Esophagus squamous epithelium (tissue), 4 donors: ENCODE results near the gene MYO16.

Source experiments
- CTCF ChIP-seq, 6 experiments: fragments of 450-650 bp in 4 of 6; fragments of 200-600 bp in 2 of 6; sonication (generic) in 2 of 6; IDR thresholded peaks; one replicate each; pipeline ENCODE4 v1.5.1; 2016 to 2019; ENCODE audit warnings: antibody characterized with exemption in 6 of 6, mild to moderate bottlenecking in 4 of 6, moderate library complexity in 4 of 6
- POLR2A ChIP-seq, 4 donors: fragments of 450-650 bp; IDR thresholded peaks; one replicate each; pipeline ENCODE4 v1.6.1; 2017; ENCODE audit warnings: antibody characterized with exemption in 4 of 4, mild to moderate bottlenecking in 4 of 4, moderate library complexity in 3 of 4

- TF ChIP-seq CTCF (IDR thresholded peaks at IDR 0.05) = no peak
- no peak for TF ChIP-seq POLR2A (IDR thresholded peaks at IDR 0.05)
Measured at GRCh38 chr13:109139346-109139745, 509.9 kb downstream of the MYO16 start.
